Psoas muscle (tissue), 8 donors: Measurements from ENCODE around the gene KLHL29. TPM values are rescaled to one million over a fixed set of nuclear protein-coding genes. Genes with fewer than 3 reads are reported as not detected.

Experiments
- ATAC-seq, 4 donors: fragments of 200-7000 bp; cut with Tn5 transposase; one replicate each; pipeline ENCODE4 v1.9.1; 2020; ENCODE audit warnings: moderate library complexity in 3 of 4, mild to moderate bottlenecking in 2 of 4
- DNase-seq, 2 donors: peaks; one replicate each; pipeline ENCODE4 v3.0.0-alpha.2; 2020
- H3K27ac ChIP-seq: fragments of 200-600 bp; one replicate; pipeline ENCODE4 v1.8.0; 2022
- H3K27me3 ChIP-seq, 3 donors: fragments of 200-600 bp in 1 of 3; one replicate each; pipeline versions ENCODE4 v1.6.1 to v1.8.0; 2013 to 2022; ENCODE audit warnings: low read length in 2 of 3, mild to moderate bottlenecking in 2 of 3, moderate library complexity in 1 of 3; ENCODE audit not compliant: insufficient read depth in 3 of 3
- H3K36me3 ChIP-seq, 2 donors: fragments of 200-600 bp in 1 of 2; one replicate each; pipeline versions ENCODE4 v1.6.1 to v1.8.0; 2013 to 2022; ENCODE audit warnings: low read depth in 1 of 2, mild to moderate bottlenecking in 1 of 2, moderate library complexity in 1 of 2; ENCODE audit not compliant: insufficient read depth in 1 of 2
- H3K4me1 ChIP-seq: fragments of 200-600 bp; one replicate; pipeline ENCODE4 v1.8.0; 2022
- H3K4me3 ChIP-seq: fragments of 200-600 bp; one replicate; pipeline ENCODE4 v1.8.0; 2022; ENCODE audit warnings: mild to moderate bottlenecking
- H3K9me3 ChIP-seq: fragments of 200-600 bp; one replicate; pipeline ENCODE4 v1.8.0; 2022
- WGBS, 3 donors: extraction: QIAGEN DNeasy Blood & Tissue Kit; methylation state at CpG; one replicate each; pipeline versions ENCODE4 v1.1.6 to v1.1.7; 2013; 5-methylcytosine and 5-hydroxymethylcytosine counted together
- intact Hi-C, 2 donors: fragments of 100-400 bp; cut with DNase I; formaldehyde crosslinking; loops; one replicate each; pipeline versions ENCODE4 v1.11.0 to v1.14.2; 2022
- polyA plus RNA-seq, 3 donors: library from polyadenylated mRNA; stranded (reverse); fragments of 200-250 nt; gene quantifications; one replicate each; pipeline ENCODE4 v1.2.3, GENCODE V29; 2013
- total RNA-seq, 4 donors: library from RNA; stranded (reverse); fragmentation: NEBNext Ultra II Directional in 2 of 4; extraction: Animal tissue kit (Norgen Biotek cat#: 25700) in 2 of 4; gene quantifications; one replicate each; pipeline versions ENCODE4 v1.2.1 to v1.2.4, GENCODE V29; 2021 to 2023
- TF ChIP-seq, protein P1 (sequence below): fragments of 200-600 bp; IDR thresholded peaks from one replicate; pipeline ENCODE4 v1.8.0; 2022; ENCODE audit warnings: antibody characterized with exemption
- donor health status: healthy with polysubstance abuse.
- donor health status: DM: no; HTN: no; CAD: no; lungs with moderate emphysema.
- donor health status: Bipolar disorder and iron deficiency.
- donor health status: healthy.
- donor health status: DM: yes; HTN: yes; CAD: no.
- donor health status: DM: no; HTN: no; CAD: no.
- donor health status: DM: no; HTN: no; CAD: no.
- donor health status: DM: yes; HTN: yes; CAD: no.

Gene KLHL29
- total and polyA plus RNA-seq, 7 donors: 4.4 to 14.1 (median 6.8) TPM

DNA sequence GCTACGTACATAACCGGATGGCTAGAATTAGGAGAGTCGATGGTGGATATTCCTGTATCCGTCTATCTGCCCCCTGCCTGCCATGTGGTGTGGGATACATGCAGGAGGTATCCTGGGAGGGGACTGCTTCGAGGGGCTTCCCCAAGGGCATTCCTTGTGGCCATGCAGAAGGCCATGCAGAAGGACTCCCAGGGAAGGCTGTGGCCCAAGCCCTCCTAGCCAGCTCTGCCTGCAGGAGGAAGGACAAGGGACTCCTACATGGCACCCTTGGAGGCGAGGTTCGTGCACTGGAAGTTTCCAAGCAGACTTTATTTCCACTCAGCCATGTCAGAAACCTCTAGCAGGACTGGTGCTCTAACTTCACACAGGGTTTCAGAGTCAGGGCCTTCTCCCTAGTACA lies 136.1 kb downstream of the KLHL29 start:
- Histone ChIP-seq H3K4me3 (peak overlapping the region; percentile 39), H3K27ac (peak overlapping the region; percentile 3), H3K36me3 (no peaks in the 10 kb centered on the region), H3K9me3 (no peaks in the 10 kb centered on the region), H3K4me1 (peaks cover 58% of the 10 kb centered on the region), H3K27me3 (no peaks in the 10 kb centered on the region)
- ATAC-seq (no peak), DNase-seq (no peak)
- intact Hi-C loops: loop anchor here in 1 of 2 donors (5.0 kb wide), 1 partner anchor 226 kb away; no protein-coding TSS in a partner anchor
- WGBS, 3 donors: 91 to 96% (median 95%) methylated on average over 7 of the region's 7 CpGs
- TF ChIP-seq, protein P1, sequence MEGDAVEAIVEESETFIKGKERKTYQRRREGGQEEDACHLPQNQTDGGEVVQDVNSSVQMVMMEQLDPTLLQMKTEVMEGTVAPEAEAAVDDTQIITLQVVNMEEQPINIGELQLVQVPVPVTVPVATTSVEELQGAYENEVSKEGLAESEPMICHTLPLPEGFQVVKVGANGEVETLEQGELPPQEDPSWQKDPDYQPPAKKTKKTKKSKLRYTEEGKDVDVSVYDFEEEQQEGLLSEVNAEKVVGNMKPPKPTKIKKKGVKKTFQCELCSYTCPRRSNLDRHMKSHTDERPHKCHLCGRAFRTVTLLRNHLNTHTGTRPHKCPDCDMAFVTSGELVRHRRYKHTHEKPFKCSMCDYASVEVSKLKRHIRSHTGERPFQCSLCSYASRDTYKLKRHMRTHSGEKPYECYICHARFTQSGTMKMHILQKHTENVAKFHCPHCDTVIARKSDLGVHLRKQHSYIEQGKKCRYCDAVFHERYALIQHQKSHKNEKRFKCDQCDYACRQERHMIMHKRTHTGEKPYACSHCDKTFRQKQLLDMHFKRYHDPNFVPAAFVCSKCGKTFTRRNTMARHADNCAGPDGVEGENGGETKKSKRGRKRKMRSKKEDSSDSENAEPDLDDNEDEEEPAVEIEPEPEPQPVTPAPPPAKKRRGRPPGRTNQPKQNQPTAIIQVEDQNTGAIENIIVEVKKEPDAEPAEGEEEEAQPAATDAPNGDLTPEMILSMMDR: no peak

DNA sequence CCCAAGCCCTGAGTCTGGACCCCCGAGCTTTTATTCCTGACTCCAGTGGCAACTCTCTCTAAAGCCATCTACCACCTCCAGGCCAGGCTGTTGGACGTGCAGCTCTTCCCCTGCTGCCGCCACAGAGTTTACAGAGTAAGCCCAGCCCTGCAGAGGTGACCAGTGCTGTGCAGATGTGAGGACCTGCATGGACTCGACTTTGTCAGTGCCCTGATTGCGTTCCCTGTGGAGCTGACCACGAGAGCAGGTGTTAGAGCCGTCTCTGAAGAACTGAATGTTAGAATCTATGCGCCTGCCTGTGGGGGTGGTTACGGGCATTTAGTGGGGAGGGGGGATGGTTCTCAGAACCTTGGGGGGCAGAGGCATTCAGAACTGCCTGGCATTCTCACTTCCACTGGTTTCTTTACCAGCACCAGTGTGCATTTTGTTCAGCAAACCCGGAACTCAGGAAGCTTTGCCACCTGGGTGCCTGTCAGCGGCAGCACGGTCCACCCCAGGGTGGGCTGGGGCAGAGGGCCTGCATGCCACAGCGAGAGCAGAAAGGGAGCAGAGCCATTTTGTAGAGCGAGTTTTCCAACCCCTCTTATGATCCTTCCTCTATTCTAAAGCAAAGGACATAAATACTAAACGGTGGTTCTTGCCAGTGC lies 137.9 kb downstream of the KLHL29 start:
- no peaks in the 10 kb centered on the region for H3K36me3 ChIP-seq
- H3K9me3 ChIP-seq: no peaks in the 10 kb centered on the region
- 54 to 85% (median 55%) methylated on average over 15 of the region's 15 CpGs for WGBS, 3 donors
- intact Hi-C loops: loop anchor here in 1 of 2 donors (5.0 kb wide), 1 partner anchor 224 kb away; no protein-coding TSS in a partner anchor
- H3K27ac ChIP-seq: peak overlapping the region; percentile 99
- H3K4me1 ChIP-seq: peaks cover 46% of the 10 kb centered on the region
- TF ChIP-seq, protein P1: no peak
- ATAC-seq (no peak), DNase-seq (no peak)
- H3K27me3 ChIP-seq: no peaks in the 10 kb centered on the region
- peak overlapping the region; percentile 64 for H3K4me3 ChIP-seq

DNA sequence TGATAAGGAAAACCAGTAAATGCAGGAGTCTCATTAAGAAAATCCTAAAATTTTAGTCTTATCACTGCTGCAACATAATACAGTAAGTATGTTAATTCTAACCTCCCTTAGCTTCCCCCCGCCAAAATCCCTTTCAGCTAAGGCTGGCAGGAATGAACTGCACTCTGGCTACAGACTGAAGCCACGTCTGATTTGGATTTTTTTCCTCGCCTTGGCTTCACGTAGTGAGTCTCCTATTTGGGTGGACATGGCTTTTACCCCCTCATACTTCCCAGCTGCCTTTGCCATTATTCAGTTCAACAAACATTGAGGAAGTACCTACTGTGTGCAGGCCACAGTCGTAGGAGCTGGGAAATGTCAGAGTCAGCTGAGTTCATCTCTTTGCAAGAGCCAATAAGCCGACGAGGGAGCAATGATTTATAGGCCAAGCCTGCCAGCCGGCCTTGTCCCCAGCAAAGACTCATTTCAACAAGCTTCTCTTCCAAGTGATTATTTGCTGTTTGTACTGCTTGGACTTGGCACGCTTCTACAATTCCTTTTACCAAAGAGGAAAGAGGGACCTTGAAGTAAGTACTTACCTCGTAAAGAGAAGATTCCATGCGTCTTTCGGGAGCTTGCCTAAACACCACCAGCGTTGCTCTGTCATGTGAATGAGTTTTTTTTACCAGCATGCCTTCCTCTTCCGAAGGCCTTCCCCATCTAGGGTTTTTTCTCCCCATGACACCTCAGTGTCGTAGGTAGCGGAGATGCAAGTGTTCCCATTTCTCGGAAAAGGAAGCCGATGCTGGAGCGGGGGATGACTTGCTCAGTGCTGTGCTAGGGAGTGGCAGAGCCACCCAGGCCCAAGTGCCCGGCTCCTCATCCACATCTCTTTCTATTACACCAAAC lies 138.6 kb downstream of the KLHL29 start:
- Histone ChIP-seq H3K9me3 (no peaks in the 10 kb centered on the region), H3K27me3 (no peaks in the 10 kb centered on the region), H3K27ac (peak overlapping the region; percentile 99), H3K4me1 (peaks cover 38% of the 10 kb centered on the region), H3K36me3 (no peaks in the 10 kb centered on the region), H3K4me3 (peak overlapping the region; percentile 64)
- DNase-seq (peak; percentile 70 to 85), ATAC-seq (peak; percentile 43 to 60 (median 50))
- intact Hi-C loops: loop anchor here in 1 of 2 donors (1.0 to 5.0 kb wide), 2 partner anchors 41 to 224 kb away; no protein-coding TSS in a partner anchor
- WGBS, 3 donors: 23 to 40% (median 28%) methylated on average over 20 of the region's 20 CpGs
- TF ChIP-seq, protein P1: no peak

DNA sequence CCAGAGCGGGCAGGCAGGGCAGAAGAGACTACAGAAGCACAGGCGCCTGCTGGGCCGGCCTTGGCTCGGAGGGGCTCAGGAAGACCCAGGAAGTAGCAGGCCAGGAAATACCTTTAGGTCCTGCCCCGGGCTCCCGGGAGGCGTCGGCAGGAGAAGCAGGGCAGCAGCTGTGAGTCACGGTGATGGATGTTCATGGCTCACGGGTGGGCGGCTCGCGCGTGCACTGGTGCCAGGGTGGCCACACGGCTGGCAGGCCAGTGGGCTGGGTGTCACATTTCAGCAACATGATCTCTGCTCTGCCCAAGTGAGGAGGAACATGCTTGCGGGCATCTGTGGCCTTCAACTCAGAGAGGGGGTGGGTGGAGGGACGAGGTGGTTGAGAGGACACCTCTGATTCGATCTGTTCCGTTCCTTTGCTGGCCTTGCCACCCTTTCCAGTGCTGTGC lies 139.3 kb downstream of the KLHL29 start:
- Histone ChIP-seq H3K4me3 (peak overlapping the region; percentile 64), H3K4me1 (peaks cover 34% of the 10 kb centered on the region), H3K27ac (peak overlapping the region; percentile 99), H3K27me3 (no peaks in the 10 kb centered on the region), H3K36me3 (no peaks in the 10 kb centered on the region), H3K9me3 (no peaks in the 10 kb centered on the region)
- TF ChIP-seq, protein P1: no peak
- intact Hi-C loops: loop anchor here in 1 of 2 donors (1.0 to 5.0 kb wide), 2 partner anchors 40 to 223 kb away; no protein-coding TSS in a partner anchor
- DNase-seq (peak; percentile 88 to 95), ATAC-seq (peak; percentile 87 to 92 (median 90))
- 22 to 38% (median 27%) methylated on average over 19 of the region's 19 CpGs for whole genome bisulfite sequencing, 3 donors
